Endodermal cell (in vitro differentiated cells): ENCODE results near the gene PRG3. TPM values are rescaled to one million over a fixed set of nuclear protein-coding genes. Genes with fewer than 3 reads are reported as not detected.

Source experiments
- DNase-seq: peaks from one replicate; pipeline ENCODE4 v3.0.0-alpha.2; 2017
- H3K27ac ChIP-seq: 2 replicates; pipeline ENCODE4 v1.5.1; 2013; ENCODE audit warnings: mild to moderate bottlenecking, low read depth, low read length, moderate library complexity
- H3K27me3 ChIP-seq: 2 replicates; pipeline ENCODE4 v1.6.1; 2013; ENCODE audit warnings: mild to moderate bottlenecking, low read length, moderate library complexity; ENCODE audit not compliant: insufficient read depth, control insufficient read depth, poor library complexity, severe bottlenecking
- H3K36me3 ChIP-seq: 2 replicates; pipeline ENCODE4 v1.7.0; 2013; ENCODE audit warnings: mild to moderate bottlenecking, low read length, moderate library complexity; ENCODE audit not compliant: control insufficient read depth, insufficient read depth
- H3K4me1 ChIP-seq: one replicate; pipeline ENCODE4 v1.7.0; 2013; ENCODE audit warnings: low read length; ENCODE audit not compliant: control insufficient read depth, insufficient read depth
- H3K4me3 ChIP-seq: 2 replicates; pipeline ENCODE4 v1.5.1; 2013; ENCODE audit warnings: mild to moderate bottlenecking, low read length, moderate library complexity
- H3K9ac ChIP-seq: 2 replicates; pipeline ENCODE4 v1.6.1; 2013; ENCODE audit warnings: mild to moderate bottlenecking, low read length, moderate library complexity; ENCODE audit not compliant: poor library complexity, severe bottlenecking; ENCODE audit errors: extremely low read depth
- H3K9me3 ChIP-seq: 2 replicates; pipeline ENCODE4 v1.6.1; 2013; ENCODE audit warnings: mild to moderate bottlenecking, low read length, moderate library complexity; ENCODE audit not compliant: control insufficient read depth
- H3K27ac Mint-ChIP-seq: 2 replicates; pipeline ENCODE4 v1.8.0; 2020; ENCODE audit warnings: mixed read lengths
- H3K27me3 Mint-ChIP-seq: 2 replicates; pipeline ENCODE4 v1.8.0; 2021; ENCODE audit warnings: mild to moderate bottlenecking, mixed read lengths; ENCODE audit not compliant: insufficient read depth
- H3K36me3 Mint-ChIP-seq: 2 replicates; pipeline ENCODE4 v1.8.0; 2020; ENCODE audit warnings: low read depth, mixed read lengths
- H3K4me1 Mint-ChIP-seq: 2 replicates; pipeline ENCODE4 v1.8.0; 2020; ENCODE audit warnings: mixed read lengths
- H3K4me3 Mint-ChIP-seq: 2 replicates; pipeline ENCODE4 v1.8.0; 2020; ENCODE audit warnings: mild to moderate bottlenecking, moderate library complexity, mixed read lengths
- H3K9me3 Mint-ChIP-seq: 2 replicates; pipeline ENCODE4 v1.8.0; 2020; ENCODE audit warnings: mild to moderate bottlenecking, mixed read lengths
- WGBS, 2 experiments: methylation state at CpG; one replicate each; pipeline versions ENCODE4 v1.1.5 to v1.1.7; 2013; ENCODE audit warnings: missing lambda C conversion rate in 2 of 2, mixed read lengths in 1 of 2; ENCODE audit not compliant: insufficient coverage in 1 of 2, insufficient read length in 1 of 2; 5-methylcytosine and 5-hydroxymethylcytosine counted together
- total RNA-seq, 2 donors: library from RNA; stranded (reverse); fragmentation: NEBNext Ultra II Directional in 1 of 2; extraction: Animal tissue kit (Norgen Biotek cat#: 25700) in 1 of 2; gene quantifications; 2 replicates in 1 of 2; 3 replicates in 1 of 2; pipeline ENCODE4 v1.2.1, GENCODE V29; 2021
- TF ChIP-seq, protein P1 (sequence below): fragments of 200-600 bp; sonication (generic); conservative IDR thresholded peaks from 2 replicates; pipeline ENCODE4 v1.5.0; 2021; ENCODE audit warnings: antibody characterized with exemption, mild to moderate bottlenecking

Gene PRG3
- total RNA-seq, 2 donors from 2014 or later, result not detected

DNA sequence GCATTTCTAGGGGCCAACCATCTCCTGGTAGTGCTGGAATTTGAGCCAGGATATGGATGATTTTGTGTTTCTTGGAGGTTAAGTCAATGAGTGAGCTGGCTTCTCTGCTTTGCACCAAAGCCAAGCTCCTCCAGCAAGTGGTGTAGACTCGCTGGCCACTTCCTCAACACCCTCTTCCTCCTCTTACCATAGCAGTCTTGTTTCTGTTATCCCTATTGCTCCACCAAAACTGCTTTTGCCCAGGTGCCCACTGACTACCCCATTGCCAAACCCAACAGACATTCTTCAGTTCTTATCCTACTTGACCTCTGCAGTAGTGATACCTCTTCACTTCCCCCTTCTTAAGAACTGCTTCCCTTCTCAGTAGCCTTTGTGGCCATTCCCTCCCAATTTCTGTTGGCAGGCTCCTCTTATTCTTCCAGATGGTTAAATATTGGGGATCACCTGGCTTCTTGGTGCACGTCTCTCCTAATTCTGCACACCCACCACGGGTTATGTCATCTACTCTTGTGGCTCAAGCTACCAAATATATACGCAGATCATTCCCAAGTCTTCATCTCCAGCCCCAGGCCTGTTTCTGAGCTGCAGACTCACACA is 16.5 kb upstream of the PRG3 start:
- Histone ChIP-seq H3K4me3 (no peak overlapping the region), H3K4me1 (no peaks in the 10 kb centered on the region), H3K27me3 (peaks cover 65% of the 10 kb centered on the region), H3K9me3 (no peaks in the 10 kb centered on the region), H3K36me3 (no peaks in the 10 kb centered on the region), H3K27ac (no peak overlapping the region), H3K9ac (no peak overlapping the region)
- 79 to 90% methylated on average over 4 of the region's 4 CpGs for WGBS, 2 experiments
- Mint-ChIP-seq H3K4me3 (no peak overlapping the region), H3K36me3 (no peaks in the 10 kb centered on the region), H3K9me3 (no peaks in the 10 kb centered on the region), H3K27me3 (peaks cover 20% of the 10 kb centered on the region), H3K27ac (no peak overlapping the region), H3K4me1 (peaks cover 3% of the 10 kb centered on the region)
- TF ChIP-seq, protein P1, sequence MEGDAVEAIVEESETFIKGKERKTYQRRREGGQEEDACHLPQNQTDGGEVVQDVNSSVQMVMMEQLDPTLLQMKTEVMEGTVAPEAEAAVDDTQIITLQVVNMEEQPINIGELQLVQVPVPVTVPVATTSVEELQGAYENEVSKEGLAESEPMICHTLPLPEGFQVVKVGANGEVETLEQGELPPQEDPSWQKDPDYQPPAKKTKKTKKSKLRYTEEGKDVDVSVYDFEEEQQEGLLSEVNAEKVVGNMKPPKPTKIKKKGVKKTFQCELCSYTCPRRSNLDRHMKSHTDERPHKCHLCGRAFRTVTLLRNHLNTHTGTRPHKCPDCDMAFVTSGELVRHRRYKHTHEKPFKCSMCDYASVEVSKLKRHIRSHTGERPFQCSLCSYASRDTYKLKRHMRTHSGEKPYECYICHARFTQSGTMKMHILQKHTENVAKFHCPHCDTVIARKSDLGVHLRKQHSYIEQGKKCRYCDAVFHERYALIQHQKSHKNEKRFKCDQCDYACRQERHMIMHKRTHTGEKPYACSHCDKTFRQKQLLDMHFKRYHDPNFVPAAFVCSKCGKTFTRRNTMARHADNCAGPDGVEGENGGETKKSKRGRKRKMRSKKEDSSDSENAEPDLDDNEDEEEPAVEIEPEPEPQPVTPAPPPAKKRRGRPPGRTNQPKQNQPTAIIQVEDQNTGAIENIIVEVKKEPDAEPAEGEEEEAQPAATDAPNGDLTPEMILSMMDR, result no peak
- no peak for DNase-seq

DNA sequence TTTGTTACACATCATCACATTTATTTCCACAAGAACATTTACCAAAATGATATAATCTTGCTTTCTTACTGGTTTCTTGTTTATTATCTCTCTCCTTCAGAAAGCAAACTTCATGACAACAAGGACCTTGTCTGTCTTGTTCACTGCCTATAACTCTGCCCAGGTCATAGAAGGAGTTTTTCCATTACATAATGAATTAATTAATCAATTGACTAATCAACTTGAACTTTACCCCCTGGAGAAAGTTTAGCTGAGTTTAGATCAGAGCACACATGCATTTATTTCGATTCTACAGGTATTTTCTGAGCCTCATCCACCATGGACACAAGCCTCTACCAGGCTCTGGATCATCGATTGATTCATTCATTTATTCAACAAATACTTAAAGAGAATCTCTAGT is 15.8 kb upstream of the PRG3 start:
- Histone ChIP-seq H3K9ac (no peak overlapping the region), H3K9me3 (no peaks in the 10 kb centered on the region), H3K4me1 (no peaks in the 10 kb centered on the region), H3K36me3 (no peaks in the 10 kb centered on the region), H3K4me3 (no peak overlapping the region), H3K27ac (no peak overlapping the region), H3K27me3 (peaks cover 73% of the 10 kb centered on the region)
- Mint-ChIP-seq H3K27ac (no peak overlapping the region), H3K4me1 (no peaks in the 10 kb centered on the region), H3K27me3 (peaks cover 25% of the 10 kb centered on the region), H3K4me3 (no peak overlapping the region), H3K36me3 (no peaks in the 10 kb centered on the region), H3K9me3 (no peaks in the 10 kb centered on the region)
- DNase-seq, result no peak
- WGBS, 2 experiments, result 60 to 78% methylated on average over 1 to 2 of the region's 2 CpGs
- TF ChIP-seq, protein P1, result no peak

DNA sequence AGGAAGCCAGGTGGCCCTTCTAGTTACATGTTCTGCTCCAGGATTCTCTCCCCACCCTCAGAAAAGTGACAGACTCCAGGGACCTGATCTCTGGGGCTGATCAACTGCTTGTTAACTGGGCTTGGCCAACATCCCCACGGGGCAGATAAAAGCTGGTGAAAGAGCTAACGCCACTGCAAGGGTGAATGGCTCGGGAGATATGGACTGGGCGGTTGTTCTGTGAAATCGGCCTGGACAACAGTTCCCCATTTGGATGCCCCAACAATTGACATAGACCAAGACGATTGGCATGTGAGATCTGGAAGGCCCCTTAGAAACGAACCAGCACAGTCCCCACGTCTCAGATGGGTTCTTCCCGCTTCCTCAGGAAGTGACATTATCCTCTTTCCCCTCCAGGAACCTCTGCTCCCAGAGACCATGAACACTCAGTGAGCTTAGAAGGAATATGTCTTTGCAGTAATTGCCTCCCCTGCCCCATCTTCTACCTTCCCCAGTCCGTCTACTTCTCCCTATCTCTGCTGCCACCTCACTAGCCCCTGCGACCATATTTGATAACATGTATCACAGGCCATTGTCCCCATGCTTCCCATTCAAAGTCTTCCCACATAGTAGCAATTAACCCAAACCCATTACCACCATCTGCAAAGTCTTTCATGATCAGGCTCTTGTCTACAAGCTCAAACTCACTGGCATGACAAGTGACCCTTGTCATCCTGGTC is 15.1 kb upstream of the PRG3 start:
- Histone ChIP-seq H3K9me3 (no peaks in the 10 kb centered on the region), H3K36me3 (no peaks in the 10 kb centered on the region), H3K27me3 (peaks cover 80% of the 10 kb centered on the region), H3K4me1 (no peaks in the 10 kb centered on the region), H3K27ac (no peak overlapping the region), H3K4me3 (no peak overlapping the region), H3K9ac (no peak overlapping the region)
- H3K9me3 Mint-ChIP-seq, result no peaks in the 10 kb centered on the region
- H3K4me1 Mint-ChIP-seq, result no peaks in the 10 kb centered on the region
- no peak for DNase-seq
- 90% methylated on average over 10 to 11 of the region's 11 CpGs for WGBS, 2 experiments
- H3K27me3 Mint-ChIP-seq, result peaks cover 29% of the 10 kb centered on the region
- no peak overlapping the region for H3K4me3 Mint-ChIP-seq
- no peaks in the 10 kb centered on the region for H3K36me3 Mint-ChIP-seq
- H3K27ac Mint-ChIP-seq, result no peak overlapping the region
- TF ChIP-seq, protein P1, result no peak
